Measurements from ENCODE around the gene RAB31.

The RAB31 gene

DNA sequence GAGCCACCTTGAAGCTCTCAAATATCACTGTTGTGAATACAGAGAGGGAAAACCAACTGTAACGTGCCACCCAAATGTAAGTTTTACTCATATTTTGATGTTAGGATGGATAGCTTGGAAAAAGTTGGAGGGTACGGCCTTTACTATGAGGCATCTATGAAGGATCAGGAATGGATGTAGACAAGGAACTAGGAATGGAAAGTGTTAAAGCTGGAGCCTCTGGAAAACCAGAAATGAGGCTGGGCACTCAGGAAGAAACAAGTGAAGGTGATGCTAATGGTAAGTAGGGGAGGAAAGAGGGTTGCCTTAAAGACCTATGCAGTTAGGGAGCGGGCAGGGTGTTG, 177.9 kb downstream of the RAB31 start:
- Histone ChIP-seq H3K9me3 (ENCODE audit: low read length) (no peaks in the 10 kb centered on the region), H3F3A (ENCODE audit: insufficient read depth, low read length) (no peaks in the 10 kb centered on the region), H3K4me2 (ENCODE audit: low read length) (no peak overlapping the region), H3K4me3 (ENCODE audit: low read depth, low read length, poor library complexity, severe bottlenecking) (no peak overlapping the region), H3K27me3 (ENCODE audit: insufficient read depth, low read length) (peaks cover 8% of the 10 kb centered on the region), H4K20me1 (ENCODE audit: insufficient read depth, low read length) (no peaks in the 10 kb centered on the region), H3K36me3 (ENCODE audit: insufficient read depth, low read length) (no peaks in the 10 kb centered on the region), H3K79me2 (ENCODE audit: insufficient read depth, low read length) (no peaks in the 10 kb centered on the region), H3K27ac (ENCODE audit: low read depth, low read length, poor library complexity, severe bottlenecking) (no peak overlapping the region), H3K9ac (ENCODE audit: low read length) (no peak overlapping the region), H2AFZ (ENCODE audit: low read length) (no peak overlapping the region), H3K9me2 (ENCODE audit: low read depth, low read length) (no peaks in the 10 kb centered on the region), H3K4me1 (ENCODE audit: insufficient read depth, low read length, severe bottlenecking) (no peaks in the 10 kb centered on the region)
- TF ChIP-seq, protein P1, sequence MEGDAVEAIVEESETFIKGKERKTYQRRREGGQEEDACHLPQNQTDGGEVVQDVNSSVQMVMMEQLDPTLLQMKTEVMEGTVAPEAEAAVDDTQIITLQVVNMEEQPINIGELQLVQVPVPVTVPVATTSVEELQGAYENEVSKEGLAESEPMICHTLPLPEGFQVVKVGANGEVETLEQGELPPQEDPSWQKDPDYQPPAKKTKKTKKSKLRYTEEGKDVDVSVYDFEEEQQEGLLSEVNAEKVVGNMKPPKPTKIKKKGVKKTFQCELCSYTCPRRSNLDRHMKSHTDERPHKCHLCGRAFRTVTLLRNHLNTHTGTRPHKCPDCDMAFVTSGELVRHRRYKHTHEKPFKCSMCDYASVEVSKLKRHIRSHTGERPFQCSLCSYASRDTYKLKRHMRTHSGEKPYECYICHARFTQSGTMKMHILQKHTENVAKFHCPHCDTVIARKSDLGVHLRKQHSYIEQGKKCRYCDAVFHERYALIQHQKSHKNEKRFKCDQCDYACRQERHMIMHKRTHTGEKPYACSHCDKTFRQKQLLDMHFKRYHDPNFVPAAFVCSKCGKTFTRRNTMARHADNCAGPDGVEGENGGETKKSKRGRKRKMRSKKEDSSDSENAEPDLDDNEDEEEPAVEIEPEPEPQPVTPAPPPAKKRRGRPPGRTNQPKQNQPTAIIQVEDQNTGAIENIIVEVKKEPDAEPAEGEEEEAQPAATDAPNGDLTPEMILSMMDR (IDR thresholded peaks at IDR 0.05; ENCODE audit: low read length): no peak
- TF ChIP-seq EZH2 (IDR thresholded peaks at IDR 0.05; ENCODE audit: borderline replicate concordance, low read length): no peak

DNA sequence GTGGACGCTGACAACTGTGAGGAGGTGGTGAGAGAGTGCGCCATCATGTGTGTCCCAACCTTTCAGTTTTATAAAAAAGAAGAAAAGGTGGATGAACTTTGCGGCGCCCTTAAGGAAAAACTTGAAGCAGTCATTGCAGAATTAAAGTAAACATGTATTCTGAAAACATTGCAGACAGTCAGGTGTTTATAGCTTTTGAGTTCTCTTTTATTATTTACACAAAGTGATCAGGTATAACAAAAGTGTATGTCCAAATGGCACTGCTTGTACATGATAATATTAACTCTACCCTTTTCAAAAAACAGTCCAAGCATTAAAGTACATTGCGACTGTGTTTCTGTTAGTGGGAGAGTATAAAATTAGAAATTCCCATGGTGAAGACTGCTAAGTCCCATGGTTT, 179.9 kb downstream of the RAB31 start:
- H3K36me3 ChIP-seq (ENCODE audit: insufficient read depth, low read length): no peaks in the 10 kb centered on the region

DNA sequence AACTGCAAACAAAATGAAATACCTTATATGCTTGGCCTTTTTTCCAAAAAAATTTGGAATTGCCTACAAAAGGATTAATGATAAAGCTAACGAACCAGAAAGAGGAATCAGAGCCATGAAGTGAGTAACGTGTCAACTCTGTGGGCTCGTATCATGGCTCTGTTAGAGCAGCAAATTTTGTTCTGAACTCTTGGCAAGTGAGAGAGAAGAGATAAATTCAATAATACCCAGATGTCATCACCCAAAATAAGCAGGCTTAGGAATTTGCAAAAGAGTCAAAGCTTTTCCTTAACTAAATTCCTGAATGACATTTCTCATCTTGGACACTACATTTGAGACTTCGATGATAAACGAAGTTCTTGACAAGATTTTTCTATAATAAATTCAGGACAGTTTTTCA, 182.1 kb downstream of the RAB31 start:
- Histone ChIP-seq H3K79me2 (ENCODE audit: insufficient read depth, low read length) (no peaks in the 10 kb centered on the region), H3K4me2 (ENCODE audit: low read length) (no peak overlapping the region), H3K9me3 (ENCODE audit: low read length) (no peaks in the 10 kb centered on the region), H3K9ac (ENCODE audit: low read length) (no peak overlapping the region), H2AFZ (ENCODE audit: low read length) (no peak overlapping the region), H3K9me2 (ENCODE audit: low read depth, low read length) (no peaks in the 10 kb centered on the region), H3K4me3 (ENCODE audit: low read depth, low read length, poor library complexity, severe bottlenecking) (no peak overlapping the region), H3K27ac (ENCODE audit: low read depth, low read length, poor library complexity, severe bottlenecking) (no peak overlapping the region), H3K4me1 (ENCODE audit: insufficient read depth, low read length, severe bottlenecking) (no peaks in the 10 kb centered on the region), H3F3A (ENCODE audit: insufficient read depth, low read length) (no peaks in the 10 kb centered on the region), H4K20me1 (ENCODE audit: insufficient read depth, low read length) (no peaks in the 10 kb centered on the region), H3K36me3 (ENCODE audit: insufficient read depth, low read length) (no peaks in the 10 kb centered on the region), H3K27me3 (ENCODE audit: insufficient read depth, low read length) (peaks cover 8% of the 10 kb centered on the region)
- TF ChIP-seq, protein P1 (IDR thresholded peaks at IDR 0.05; ENCODE audit: low read length): no peak
- TF ChIP-seq EZH2 (IDR thresholded peaks at IDR 0.05; ENCODE audit: borderline replicate concordance, low read length): no peak

More for the DNA sequence above, 179.9 kb downstream of the RAB31 start:
- no peaks in the 10 kb centered on the region for H3K9me3 ChIP-seq (ENCODE audit: low read length)
- H3F3A ChIP-seq (ENCODE audit: insufficient read depth, low read length): no peaks in the 10 kb centered on the region
- no peak overlapping the region for H3K4me2 ChIP-seq (ENCODE audit: low read length)
- no peak overlapping the region for H2AFZ ChIP-seq (ENCODE audit: low read length)
- H3K9ac ChIP-seq (ENCODE audit: low read length): no peak overlapping the region
- no peaks in the 10 kb centered on the region for H3K79me2 ChIP-seq (ENCODE audit: insufficient read depth, low read length)
- TF ChIP-seq EZH2 (IDR thresholded peaks at IDR 0.05; ENCODE audit: borderline replicate concordance, low read length): no peak
- TF ChIP-seq, protein P1 (IDR thresholded peaks at IDR 0.05; ENCODE audit: low read length): no peak
- no peak overlapping the region for H3K4me3 ChIP-seq (ENCODE audit: low read depth, low read length, poor library complexity, severe bottlenecking)
- H3K4me1 ChIP-seq (ENCODE audit: insufficient read depth, low read length, severe bottlenecking): no peaks in the 10 kb centered on the region
- H3K9me2 ChIP-seq (ENCODE audit: low read depth, low read length): no peaks in the 10 kb centered on the region
- H4K20me1 ChIP-seq (ENCODE audit: insufficient read depth, low read length): no peaks in the 10 kb centered on the region
- H3K27ac ChIP-seq (ENCODE audit: low read depth, low read length, poor library complexity, severe bottlenecking): no peak overlapping the region
- H3K27me3 ChIP-seq (ENCODE audit: insufficient read depth, low read length): peaks cover 8% of the 10 kb centered on the region
